Measurements from ENCODE around the gene MRPS18C.
"Not testable (repeated sequence)": the region's sequence is repeated elsewhere in the genome, so short reads cannot be mapped to it uniquely, and the experiment has no call there.

The MRPS18C gene

GRCh38 chr4:83455281-83456183 lies at the start of gene MRPS18C, which contains the start of gene HELQ:
MRPS18C (plus strand) TSS chr4:83456058; CDS start chr4:83456078, 20 bp downstream.
HELQ (minus strand) TSS chr4:83455823; CDS start chr4:83455693, 130 bp downstream.
- peak; percentile 73 to 98 (median 92) for DNase-seq

- DNase-seq: no peak
Observed at GRCh38 chr4:83408908-83409307, 47.0 kb upstream of the MRPS18C start.

GRCh38 chr4:83413676-83414075 lies 42.2 kb upstream of the MRPS18C start:
- no peak for DNase-seq

- no peak for DNase-seq
Observed at GRCh38 chr4:83417566-83417965, 38.3 kb upstream of the MRPS18C start.

- no peak for DNase-seq
Observed at GRCh38 chr4:83418211-83418610, 37.6 kb upstream of the MRPS18C start.

GRCh38 chr4:83431200-83431599 lies 24.7 kb upstream of the MRPS18C start:
- no peak for DNase-seq

- DNase-seq: no peak
Observed at GRCh38 chr4:83436680-83437079, 19.2 kb upstream of the MRPS18C start.

- no peak for DNase-seq
Observed at GRCh38 chr4:83438719-83439118, 17.1 kb upstream of the MRPS18C start.

- DNase-seq: no peak
Observed at GRCh38 chr4:83440148-83440814, 15.6 kb upstream of the MRPS18C start.

- no peak for DNase-seq
Observed at GRCh38 chr4:83440899-83441298, 15.0 kb upstream of the MRPS18C start.

- DNase-seq: peak in 1 of 14 donors; percentile 3
Observed at GRCh38 chr4:83449009-83449408, 6.8 kb upstream of the MRPS18C start.

- peak in 1 of 14 donors; percentile 1 for DNase-seq
Observed at GRCh38 chr4:83454686-83455085, 1.2 kb upstream of the MRPS18C start.

GRCh38 chr4:83456184-83456501 lies 285 bp downstream of the MRPS18C start:
- DNase-seq: no peak

- no peak for DNase-seq
Observed at GRCh38 chr4:83473423-83473822, 17.6 kb downstream of the MRPS18C start.

- DNase-seq: no peak
Observed at GRCh38 chr4:83473966-83474365, 18.1 kb downstream of the MRPS18C start.

- DNase-seq: peak; percentile 44 to 97 (median 87)
Observed at GRCh38 chr4:83484500-83485461, 28.9 kb downstream of the MRPS18C start, which contains the start of gene ABRAXAS1. ABRAXAS1 (minus strand) TSS chr4:83485100; CDS start chr4:83485072, 28 bp downstream.

- DNase-seq: no peak
Observed at GRCh38 chr4:83486457-83487129, 30.7 kb downstream of the MRPS18C start.

- DNase-seq: no peak
Observed at GRCh38 chr4:83489711-83490326, 34.0 kb downstream of the MRPS18C start.

GRCh38 chr4:83490876-83491450 lies 35.1 kb downstream of the MRPS18C start:
- no peak for DNase-seq

GRCh38 chr4:83496085-83496917 lies 40.4 kb downstream of the MRPS18C start:
- not testable (repeated sequence) for DNase-seq

Data from C1 segment of cervical spinal cord (tissue), 14 donors.